Measurements from ENCODE around the gene DNAH14.
"Not testable (repeated sequence)": the region's sequence is repeated elsewhere in the genome, so short reads cannot be mapped to it uniquely, and the experiment has no call there.

DNA sequence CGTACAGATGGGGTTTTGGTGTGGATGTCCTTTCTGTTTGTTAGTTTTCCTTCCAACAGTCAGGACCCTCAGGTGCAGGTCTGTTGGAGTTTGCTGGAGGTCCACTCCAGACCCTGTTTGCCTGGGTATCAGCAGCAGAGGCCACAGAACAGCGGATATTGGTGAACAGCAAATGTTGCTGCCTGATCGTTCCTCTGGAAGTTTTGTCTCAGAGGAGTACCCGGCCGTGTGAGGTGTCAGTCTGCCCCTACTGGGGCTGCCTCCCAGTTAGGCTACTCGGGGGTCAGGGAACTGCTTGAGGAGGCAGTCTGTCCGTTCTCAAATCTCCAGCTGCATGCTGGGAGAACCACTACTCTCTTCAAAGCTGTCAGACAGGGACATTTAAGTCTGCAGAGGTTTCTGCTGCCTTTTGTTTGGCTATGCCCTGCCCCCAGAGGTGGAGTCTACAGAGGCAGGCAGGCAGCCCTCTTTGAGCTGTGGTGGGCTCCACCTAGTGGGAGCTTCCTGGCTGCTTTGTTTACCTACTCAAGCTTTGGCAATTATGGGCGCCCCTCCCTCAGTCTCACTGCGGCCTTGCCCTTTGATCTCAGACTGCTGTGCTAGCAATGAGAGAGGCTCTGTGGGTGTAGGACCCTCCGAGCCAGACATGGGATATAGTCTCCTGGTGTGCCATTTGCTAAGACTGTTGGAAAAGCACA is 16.3 kb downstream of the DNAH14 start:
- TF ChIP-seq, protein P1, sequence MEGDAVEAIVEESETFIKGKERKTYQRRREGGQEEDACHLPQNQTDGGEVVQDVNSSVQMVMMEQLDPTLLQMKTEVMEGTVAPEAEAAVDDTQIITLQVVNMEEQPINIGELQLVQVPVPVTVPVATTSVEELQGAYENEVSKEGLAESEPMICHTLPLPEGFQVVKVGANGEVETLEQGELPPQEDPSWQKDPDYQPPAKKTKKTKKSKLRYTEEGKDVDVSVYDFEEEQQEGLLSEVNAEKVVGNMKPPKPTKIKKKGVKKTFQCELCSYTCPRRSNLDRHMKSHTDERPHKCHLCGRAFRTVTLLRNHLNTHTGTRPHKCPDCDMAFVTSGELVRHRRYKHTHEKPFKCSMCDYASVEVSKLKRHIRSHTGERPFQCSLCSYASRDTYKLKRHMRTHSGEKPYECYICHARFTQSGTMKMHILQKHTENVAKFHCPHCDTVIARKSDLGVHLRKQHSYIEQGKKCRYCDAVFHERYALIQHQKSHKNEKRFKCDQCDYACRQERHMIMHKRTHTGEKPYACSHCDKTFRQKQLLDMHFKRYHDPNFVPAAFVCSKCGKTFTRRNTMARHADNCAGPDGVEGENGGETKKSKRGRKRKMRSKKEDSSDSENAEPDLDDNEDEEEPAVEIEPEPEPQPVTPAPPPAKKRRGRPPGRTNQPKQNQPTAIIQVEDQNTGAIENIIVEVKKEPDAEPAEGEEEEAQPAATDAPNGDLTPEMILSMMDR (IDR thresholded peaks at IDR 0.05) = not testable (repeated sequence)
- TF ChIP-seq, protein P2, sequence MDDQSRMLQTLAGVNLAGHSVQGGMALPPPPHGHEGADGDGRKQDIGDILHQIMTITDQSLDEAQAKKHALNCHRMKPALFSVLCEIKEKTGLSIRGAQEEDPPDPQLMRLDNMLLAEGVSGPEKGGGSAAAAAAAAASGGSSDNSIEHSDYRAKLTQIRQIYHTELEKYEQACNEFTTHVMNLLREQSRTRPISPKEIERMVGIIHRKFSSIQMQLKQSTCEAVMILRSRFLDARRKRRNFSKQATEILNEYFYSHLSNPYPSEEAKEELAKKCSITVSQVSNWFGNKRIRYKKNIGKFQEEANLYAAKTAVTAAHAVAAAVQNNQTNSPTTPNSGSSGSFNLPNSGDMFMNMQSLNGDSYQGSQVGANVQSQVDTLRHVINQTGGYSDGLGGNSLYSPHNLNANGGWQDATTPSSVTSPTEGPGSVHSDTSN (IDR thresholded peaks at IDR 0.05) = not testable (repeated sequence)
- TF ChIP-seq, protein P3, sequence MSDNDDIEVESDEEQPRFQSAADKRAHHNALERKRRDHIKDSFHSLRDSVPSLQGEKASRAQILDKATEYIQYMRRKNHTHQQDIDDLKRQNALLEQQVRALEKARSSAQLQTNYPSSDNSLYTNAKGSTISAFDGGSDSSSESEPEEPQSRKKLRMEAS (IDR thresholded peaks at IDR 0.05) = not testable (repeated sequence)
- not testable (repeated sequence) for TF ChIP-seq NR3C1 (IDR thresholded peaks at IDR 0.05); HDAC2 (IDR thresholded peaks at IDR 0.05); CBX2 (IDR thresholded peaks at IDR 0.05; ENCODE audit: borderline replicate concordance, low read depth); HEYL (CRISPR knock-in tag; IDR thresholded peaks at IDR 0.05); MAFK (IDR thresholded peaks at IDR 0.05; ENCODE audit: partially characterized antibody); POLR2A (IDR thresholded peaks at IDR 0.05; ENCODE audit: low read length); FOSL2 (IDR thresholded peaks at IDR 0.05); FOSL2 (CRISPR knock-in tag; IDR thresholded peaks at IDR 0.05); CEBPB (IDR thresholded peaks at IDR 0.05); KDM5A (IDR thresholded peaks at IDR 0.05)
- TF ChIP-seq, protein P4, sequence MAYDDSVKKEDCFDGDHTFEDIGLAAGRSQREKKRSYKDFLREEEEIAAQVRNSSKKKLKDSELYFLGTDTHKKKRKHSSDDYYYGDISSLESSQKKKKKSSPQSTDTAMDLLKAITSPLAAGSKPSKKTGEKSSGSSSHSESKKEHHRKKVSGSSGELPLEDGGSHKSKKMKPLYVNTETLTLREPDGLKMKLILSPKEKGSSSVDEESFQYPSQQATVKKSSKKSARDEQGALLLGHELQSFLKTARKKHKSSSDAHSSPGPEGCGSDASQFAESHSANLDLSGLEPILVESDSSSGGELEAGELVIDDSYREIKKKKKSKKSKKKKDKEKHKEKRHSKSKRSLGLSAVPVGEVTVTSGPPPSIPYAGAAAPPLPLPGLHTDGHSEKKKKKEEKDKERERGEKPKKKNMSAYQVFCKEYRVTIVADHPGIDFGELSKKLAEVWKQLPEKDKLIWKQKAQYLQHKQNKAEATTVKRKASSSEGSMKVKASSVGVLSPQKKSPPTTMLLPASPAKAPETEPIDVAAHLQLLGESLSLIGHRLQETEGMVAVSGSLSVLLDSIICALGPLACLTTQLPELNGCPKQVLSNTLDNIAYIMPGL (CRISPR knock-in tag; IDR thresholded peaks at IDR 0.05; ENCODE audit: borderline replicate concordance) = not testable (repeated sequence)

All from A549 (cell line).